ENCODE results near the gene BUB1. TPM values are rescaled to one million over a fixed set of nuclear protein-coding genes. Genes with fewer than 3 reads are reported as not detected.

Gene BUB1
- total and polyA plus RNA-seq, 12 donors, result 0.12 to 4.5 (median 0.48) TPM

DNA sequence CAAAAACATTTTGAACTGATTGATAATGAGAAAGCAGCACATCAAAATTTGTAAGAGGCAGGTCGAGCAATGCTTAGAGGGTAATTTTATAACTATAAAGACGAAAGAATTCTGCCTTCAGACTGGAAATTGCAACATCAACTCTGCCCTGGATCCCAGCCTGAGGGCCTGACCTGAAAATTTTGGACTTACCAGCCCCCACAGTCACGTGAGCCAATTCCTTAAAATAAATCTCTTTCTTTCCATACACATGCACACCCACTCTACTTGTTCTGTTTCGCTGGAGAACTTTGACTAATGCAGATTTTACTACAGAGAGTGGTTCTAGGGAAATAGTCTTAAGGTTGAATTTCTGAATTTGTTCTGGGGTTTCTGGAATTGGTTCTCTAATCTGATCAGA, 39.9 kb upstream of the BUB1 start:
- H3K36me3 ChIP-seq, result no peaks in the 10 kb centered on the region
- no peaks in the 10 kb centered on the region for H3K9me3 ChIP-seq
- peak overlapping the region in 1 of 10 donors; percentile 13 for H3K27ac ChIP-seq
- TF ChIP-seq CTCF (IDR thresholded peaks at IDR 0.05), result no peak
- no peak overlapping the region for H3K4me3 ChIP-seq
- 45 to 75% methylated on average over 4 of the region's 4 CpGs for WGBS, 2 donors
- intact Hi-C loops (cut with DNase I), result no loop called here
- peak; percentile 20 to 74 (median 57) for ATAC-seq
- peaks cover 0 to 21% (median 8%) of the 10 kb centered on the region in 9 donors for H3K4me1 ChIP-seq
- H3K27me3 ChIP-seq, result no peaks in the 10 kb centered on the region
- DNase-seq, result peak in 1 of 2 donors; percentile 36

DNA sequence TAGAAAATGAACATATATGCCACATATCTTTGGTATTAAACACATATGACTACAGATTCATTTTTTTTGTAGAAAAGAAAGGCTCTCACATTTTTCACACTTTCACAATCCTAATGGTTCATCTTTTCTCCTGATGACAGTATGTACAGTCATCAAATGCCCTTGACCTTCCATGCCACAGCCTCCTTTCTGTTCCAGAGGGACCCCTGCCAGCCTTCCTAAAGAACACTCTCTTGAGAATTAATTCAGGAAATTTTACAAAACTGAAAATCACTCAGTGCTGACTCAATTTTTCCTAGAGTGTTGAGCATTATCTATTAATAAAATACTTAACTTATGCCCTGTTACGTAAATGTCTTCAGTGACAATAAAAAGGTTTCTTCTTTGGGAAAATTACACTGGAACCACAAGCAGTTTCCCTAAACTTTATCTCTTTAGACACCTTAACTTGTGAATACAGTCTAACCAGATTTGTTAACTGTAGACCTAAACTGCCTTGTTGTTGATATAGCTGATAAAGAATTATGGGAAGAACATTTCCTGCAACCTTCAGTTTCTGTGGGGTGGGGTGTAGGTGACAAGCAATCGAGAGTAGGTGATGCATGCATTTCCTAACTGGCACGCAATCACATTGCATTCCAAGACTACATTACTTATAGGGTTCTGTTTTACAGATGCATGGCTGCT, 39.2 kb upstream of the BUB1 start:
- no peak for DNase-seq
- peak overlapping the region in 1 of 10 donors; percentile 13 for H3K27ac ChIP-seq
- no peak for TF ChIP-seq CTCF (IDR thresholded peaks at IDR 0.05)
- H3K36me3 ChIP-seq, result no peaks in the 10 kb centered on the region
- ATAC-seq, result no peak
- intact Hi-C loops (cut with DNase I), result no loop called here
- H3K4me1 ChIP-seq, result peaks cover 0 to 21% (median 8%) of the 10 kb centered on the region in 9 donors
- no peak overlapping the region for H3K4me3 ChIP-seq
- peaks cover 0 to 3% (median 0%) of the 10 kb centered on the region in 7 donors for H3K27me3 ChIP-seq
- WGBS, 2 donors, result 62 to 71% methylated on average over 3 of the region's 3 CpGs
- H3K9me3 ChIP-seq, result no peaks in the 10 kb centered on the region

DNA sequence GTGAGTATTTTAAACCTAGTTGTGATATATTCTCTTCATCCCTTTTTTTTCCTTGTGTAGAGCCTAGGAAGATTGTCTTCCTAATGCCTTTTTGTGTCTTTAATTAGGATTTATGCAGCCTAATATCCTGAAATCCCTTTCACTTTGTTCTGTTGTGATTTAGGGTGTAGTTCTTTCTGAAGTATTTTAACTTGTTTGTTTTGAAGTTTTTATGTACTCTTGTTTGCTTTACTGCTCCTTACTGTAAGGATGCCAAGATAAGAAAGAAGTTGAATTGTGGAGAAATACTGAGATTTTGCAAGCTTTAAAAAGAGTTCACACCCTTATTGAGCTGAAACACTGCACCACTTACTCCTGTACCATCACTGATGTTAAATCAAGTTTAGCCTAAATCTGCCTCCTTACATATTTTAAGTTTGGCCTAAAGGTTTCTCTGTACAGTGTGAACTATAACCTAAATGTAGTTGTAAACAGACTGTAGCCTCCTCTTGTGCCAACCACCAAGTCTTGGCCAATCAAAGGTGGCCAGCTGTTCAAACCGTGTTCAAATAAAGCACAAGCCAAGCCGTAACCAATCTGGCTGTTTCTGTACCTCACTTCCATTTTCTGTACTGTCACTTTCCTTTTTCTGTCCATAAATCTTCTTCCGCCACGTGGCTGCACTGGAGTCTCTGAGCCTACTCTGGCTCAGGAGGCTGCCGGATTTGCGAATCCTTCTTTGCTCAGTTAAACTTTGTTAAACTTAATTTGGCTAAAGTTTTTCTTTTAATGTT, 36.8 kb upstream of the BUB1 start:
- no peak for TF ChIP-seq CTCF (IDR thresholded peaks at IDR 0.05)
- no peak for ATAC-seq
- H3K27ac ChIP-seq, result no peak overlapping the region
- H3K9me3 ChIP-seq, result no peaks in the 10 kb centered on the region
- H3K36me3 ChIP-seq, result no peaks in the 10 kb centered on the region
- intact Hi-C loops (cut with DNase I), result no loop called here
- 85 to 88% methylated on average over 6 of the region's 6 CpGs for WGBS, 2 donors
- no peak overlapping the region for H3K4me3 ChIP-seq
- DNase-seq, result no peak
- H3K27me3 ChIP-seq, result peaks cover 0 to 20% (median 14%) of the 10 kb centered on the region in 7 donors
- H3K4me1 ChIP-seq, result peaks cover 0 to 17% (median 7%) of the 10 kb centered on the region in 9 donors

GRCh38 chr2:110713513-110714362, 35.9 kb upstream of the BUB1 start:
- DNase-seq (no peak), ATAC-seq (no peak)
- 82 to 85% methylated on average over 6 of the region's 6 CpGs for WGBS, 2 donors
- Histone ChIP-seq H3K4me3 (no peak overlapping the region), H3K4me1 (peaks cover 0 to 17% (median 7%) of the 10 kb centered on the region in 9 donors), H3K27ac (no peak overlapping the region), H3K9me3 (no peaks in the 10 kb centered on the region), H3K36me3 (no peaks in the 10 kb centered on the region), H3K27me3 (peaks cover 0 to 23% (median 15%) of the 10 kb centered on the region in 7 donors)
- no peak for TF ChIP-seq CTCF (IDR thresholded peaks at IDR 0.05)
- intact Hi-C loops (cut with DNase I), result no loop called here
